Activated effector memory CD4-positive, alpha-beta T cell treated with anti-CD3 and anti-CD28 coated beads, Interleukin-2, amount 50 U/mL, for 16 hours (primary cell): Measurements from ENCODE around the gene GALE.
"Not testable (repeated sequence)": the region's sequence is repeated elsewhere in the genome, so short reads cannot be mapped to it uniquely, and the experiment has no call there.

Experiments used
- DNase-seq: peaks from one replicate; pipeline ENCODE4 v3.0.0-alpha.2; 2020

Gene GALE

DNA sequence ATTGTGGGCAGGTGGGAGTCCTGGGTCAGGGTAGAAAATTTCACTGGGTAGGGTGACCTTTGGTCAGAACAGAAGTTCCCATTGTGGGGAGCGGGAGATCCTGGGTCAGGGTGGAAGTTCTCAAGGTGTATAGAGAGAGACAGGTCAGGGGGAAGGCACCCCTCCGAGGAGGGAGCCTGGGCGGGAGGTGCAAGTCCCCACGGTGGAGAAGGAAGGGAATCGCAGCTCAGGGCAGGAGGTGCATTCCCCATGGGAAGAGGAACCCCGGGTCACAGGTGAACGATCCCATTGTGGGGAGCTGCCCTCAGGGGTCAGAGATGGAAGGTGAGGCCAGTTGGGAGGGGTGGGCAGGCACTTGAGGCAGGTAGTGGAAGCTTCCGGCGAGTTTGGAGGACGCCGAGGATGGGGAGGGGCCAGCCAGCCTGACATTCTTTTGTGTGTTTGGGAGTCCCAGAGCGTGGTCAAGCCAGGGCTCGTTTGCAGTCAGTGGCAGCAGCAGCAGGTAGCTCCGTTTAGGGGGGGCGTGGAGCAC, 9.0 kb downstream of the GALE start:
- DNase-seq = peak; percentile 75

GRCh38 chr1:23790696-23791515, 9.6 kb downstream of the GALE start, which contains the start of gene LYPLA2:
LYPLA2 (plus strand) TSS chr1:23791145; CDS start chr1:23792683, 1,538 bp downstream.
- DNase-seq = peak; percentile 96

- no peak for DNase-seq
These were observed 11.9 kb downstream of the GALE start for GRCh38 chr1:23788695-23789094.

DNA sequence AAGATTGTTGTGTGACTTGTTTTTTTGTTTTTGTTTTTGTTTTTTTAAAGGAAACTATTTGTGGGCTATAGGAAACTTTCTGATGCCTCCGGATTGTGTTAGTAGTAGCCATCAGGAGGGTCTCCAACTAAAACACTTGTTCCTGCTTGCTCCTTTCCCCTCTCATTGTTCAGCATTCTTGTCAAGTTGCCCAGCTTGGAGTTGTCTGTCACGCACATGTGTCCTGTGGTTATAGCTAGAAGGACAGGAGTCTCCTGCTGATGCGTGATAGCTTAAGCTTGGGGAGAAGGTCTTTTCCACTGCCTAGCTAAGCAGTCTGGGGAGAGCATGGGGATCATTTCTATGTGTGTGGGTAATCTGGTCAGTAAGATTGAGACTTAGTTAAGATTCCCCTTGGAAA, 12.9 kb downstream of the GALE start:
- DNase-seq = no peak

- DNase-seq = no peak
These were observed 15.7 kb downstream of the GALE start for GRCh38 chr1:23784846-23785245.

GRCh38 chr1:23783141-23783540, 17.4 kb downstream of the GALE start:
- not testable (repeated sequence) for DNase-seq

DNA sequence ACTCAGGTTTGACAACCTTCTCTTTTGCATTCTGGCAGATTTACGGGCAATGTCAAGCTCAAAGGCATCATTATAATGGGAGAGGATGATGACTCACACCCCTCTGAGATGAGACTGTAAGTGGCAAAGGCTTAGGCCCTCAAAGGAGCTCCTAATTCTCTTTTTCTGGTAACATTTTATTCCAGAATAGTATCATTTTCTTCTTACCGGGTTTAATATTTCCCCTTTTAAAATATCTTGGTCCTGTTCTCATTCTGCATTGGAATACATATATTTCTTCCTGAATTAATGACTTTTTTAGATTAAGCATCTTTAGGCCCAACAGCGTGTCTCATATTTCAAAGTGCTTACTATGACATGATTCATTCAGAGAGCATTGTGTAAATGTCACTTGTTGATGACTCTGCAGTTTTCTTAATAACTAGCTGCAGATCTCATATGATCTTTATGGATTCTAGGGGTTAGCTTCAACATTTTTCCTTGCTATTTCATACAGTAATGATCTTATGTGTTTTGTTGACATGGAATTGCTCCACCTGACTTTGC, 20.7 kb downstream of the GALE start:
- DNase-seq = no peak

DNA sequence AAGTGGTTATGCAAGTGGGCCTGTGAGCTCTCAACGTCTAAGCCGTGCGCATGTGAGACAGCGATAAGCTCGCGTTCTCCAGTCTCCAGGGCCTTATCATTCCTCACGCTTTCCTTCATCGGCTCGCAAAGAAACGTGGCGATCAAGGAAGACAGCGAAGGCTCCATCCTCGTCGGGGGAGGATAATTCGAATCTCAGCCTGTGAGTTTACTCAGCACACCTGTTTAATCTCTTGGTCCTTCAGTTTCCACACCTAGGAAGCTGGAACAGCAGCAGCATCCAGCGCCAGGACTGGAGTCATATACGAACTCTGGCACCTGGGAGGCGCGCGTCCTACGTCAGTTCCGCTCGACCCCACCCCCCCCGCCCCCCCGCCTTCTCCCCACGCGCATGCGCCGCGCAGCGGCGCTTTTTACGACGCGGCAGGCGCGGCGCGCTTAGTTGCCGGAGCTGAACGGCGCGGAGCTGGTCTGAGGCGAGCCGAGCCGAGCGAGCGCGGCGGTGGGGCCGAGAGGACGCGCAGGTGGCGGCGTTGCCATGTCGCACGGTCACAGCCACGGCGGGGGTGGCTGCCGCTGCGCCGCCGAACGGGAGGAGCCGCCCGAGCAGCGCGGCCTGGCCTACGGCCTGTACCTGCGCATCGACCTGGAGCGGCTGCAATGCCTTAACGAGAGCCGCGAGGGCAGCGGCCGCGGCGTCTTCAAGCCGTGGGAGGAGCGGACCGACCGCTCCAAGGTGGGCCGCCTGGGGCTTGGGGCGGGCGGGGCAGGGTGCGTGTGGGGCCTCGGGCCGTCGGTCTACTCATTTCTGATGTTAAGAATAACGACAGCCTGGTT, 22.4 kb downstream of the GALE start, which contains the start of gene PITHD1:
Gene PITHD1 (plus strand): TSS at position 440 of the 836 bp plus-strand sequence. CDS start 98 bp downstream, at position 538.
- DNase-seq = peak; percentile 93

DNA sequence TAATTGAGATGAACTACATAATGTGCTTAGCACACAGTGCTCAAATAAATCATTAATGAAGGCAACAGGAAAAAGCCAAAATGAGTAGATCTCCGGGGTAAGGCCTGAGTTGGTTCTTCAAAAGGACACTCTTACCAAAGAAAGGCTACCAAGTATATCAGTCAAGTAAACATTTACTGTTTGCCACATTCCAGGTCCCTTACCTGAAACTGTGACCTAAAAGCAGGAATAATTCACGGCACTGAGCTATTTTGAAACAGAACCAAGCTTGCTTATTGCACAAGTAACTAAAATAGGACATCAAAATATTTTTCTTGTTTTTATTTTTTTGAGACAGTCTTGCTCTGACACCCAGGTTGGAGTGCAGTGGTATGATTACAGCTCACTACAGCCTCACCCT, 24.3 kb downstream of the GALE start:
- DNase-seq = no peak

DNA sequence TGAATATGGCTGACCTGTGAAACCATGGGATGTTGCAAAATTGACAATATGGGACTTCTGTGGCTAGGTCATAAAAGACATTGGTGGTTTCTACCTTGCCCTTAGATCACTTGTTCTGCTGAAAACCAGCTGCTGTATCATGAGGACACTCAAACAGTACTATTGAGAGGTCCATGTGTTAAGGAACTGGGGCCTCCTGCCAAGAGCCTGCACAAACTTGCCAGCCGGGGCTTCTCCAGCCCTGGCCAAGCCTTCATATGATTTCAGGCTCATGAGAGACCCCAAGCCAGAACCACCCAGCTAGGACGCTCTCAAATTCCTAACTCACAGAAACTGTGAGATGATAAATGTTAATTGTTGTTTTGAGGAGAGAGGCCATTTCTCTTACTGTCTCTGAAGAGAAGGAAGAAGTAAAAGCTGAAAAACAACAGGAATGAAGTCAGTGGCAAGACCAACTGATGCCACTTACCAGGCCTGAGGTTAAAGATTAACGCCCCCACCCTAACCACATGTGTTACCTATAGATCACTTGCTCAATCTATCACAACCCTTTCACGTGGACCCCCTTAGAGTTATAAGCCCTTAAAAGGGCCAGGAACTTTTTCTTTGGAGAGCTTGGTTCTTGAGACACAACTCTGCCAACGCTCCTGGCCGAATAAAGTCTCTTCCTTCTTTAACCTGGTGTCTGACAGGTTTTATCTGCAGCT, 26.2 kb downstream of the GALE start:
- DNase-seq = no peak

DNA sequence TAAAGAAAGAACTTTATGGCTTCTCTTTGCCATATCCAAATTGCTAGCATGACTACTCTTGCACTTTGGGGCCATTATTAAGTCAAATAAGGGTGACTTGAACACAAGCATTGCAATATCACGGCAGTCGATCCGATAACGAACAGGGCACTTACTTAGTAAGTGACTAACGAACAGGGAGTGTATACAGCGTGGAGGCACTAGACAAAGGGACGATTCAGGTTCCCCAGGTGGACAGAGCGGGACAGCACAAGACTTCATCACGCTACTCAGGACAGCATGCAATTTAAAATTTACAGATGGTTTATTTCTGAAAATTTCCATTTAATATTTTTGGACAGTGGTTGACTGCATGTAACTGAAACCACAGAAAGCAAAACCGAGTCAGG, 27.7 kb downstream of the GALE start:
- DNase-seq = no peak

GRCh38 chr1:23772049-23772853, 28.3 kb downstream of the GALE start:
- peak; percentile 94 for DNase-seq

DNA sequence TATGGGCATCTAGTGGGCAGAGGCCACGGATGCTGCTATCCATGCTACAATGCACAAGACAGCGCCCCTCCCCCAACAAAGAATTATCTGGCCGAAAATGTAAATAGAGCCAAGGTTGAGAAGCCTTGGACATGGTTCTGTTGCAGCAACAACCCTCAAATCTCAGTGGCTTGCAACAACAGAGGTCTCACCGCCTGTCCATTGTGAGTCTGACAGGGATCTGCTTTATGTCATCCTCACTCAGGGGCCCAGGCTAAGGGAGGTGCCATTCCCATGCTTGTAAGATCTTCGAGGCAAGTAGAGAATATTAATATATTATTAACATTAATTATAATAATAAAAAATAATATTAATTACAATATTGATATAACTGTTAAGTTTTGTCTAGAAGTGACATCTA, 31.8 kb downstream of the GALE start:
- no peak for DNase-seq

DNA sequence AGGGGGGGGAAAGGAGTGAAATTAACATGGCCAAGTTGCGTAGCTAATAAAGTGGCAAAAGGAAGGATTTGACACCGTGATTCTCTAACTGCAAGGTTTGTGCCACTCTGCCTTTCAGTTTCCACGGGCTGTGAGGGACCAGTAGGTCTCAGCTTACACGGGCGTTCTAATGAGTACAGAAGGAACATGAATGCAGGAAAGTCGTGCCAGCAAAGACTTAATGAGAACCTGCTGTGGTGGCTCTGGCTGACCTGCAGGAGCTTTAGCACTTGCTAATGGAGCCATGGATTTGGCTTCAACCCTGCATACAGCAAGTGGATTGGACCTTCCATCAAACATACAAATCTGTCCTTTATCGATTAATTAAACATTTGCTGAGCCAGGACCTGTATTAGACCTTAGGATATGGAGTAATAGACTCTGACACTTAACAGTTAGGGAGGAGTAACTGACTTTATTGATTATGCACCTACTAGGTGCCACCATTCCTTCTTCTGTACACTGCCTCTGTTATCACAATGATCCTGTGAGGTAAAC, 37.4 kb downstream of the GALE start:
- no peak for DNase-seq

- DNase-seq = no peak
These were observed 41.3 kb downstream of the GALE start for GRCh38 chr1:23759277-23759676.

- no peak for DNase-seq
These were observed 42.7 kb downstream of the GALE start for GRCh38 chr1:23757812-23758211.

GRCh38 chr1:23756676-23757075, 43.9 kb downstream of the GALE start:
- no peak for DNase-seq

GRCh38 chr1:23752909-23753308, 47.6 kb downstream of the GALE start:
- no peak for DNase-seq

- DNase-seq = no peak
These were observed 48.7 kb downstream of the GALE start for GRCh38 chr1:23751815-23752200.

GRCh38 chr1:23751050-23751814, 49.3 kb downstream of the GALE start:
- peak; percentile 66 for DNase-seq

DNA sequence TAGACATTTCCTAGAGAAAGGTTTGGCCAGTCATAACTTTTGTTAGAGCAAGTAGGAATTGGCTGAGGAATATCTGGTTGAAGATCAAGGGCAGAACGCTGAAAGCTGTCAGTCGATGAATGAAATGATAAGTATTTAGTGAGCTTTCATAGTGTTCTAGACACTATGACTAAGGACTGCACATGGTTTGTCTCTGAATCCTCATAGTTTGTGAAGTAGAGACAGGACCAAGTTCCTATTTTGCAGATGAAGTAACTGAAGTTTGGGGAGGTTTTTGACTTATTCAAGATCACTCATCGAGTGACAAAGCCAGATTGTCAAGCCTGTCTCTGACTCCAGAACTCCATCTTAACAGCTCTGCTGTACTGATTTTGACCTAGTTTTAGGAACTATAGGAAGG, 52.5 kb downstream of the GALE start:
- DNase-seq = peak; percentile 2
